ENCODE results near the gene SMYD1.

SMYD1 gene

DNA sequence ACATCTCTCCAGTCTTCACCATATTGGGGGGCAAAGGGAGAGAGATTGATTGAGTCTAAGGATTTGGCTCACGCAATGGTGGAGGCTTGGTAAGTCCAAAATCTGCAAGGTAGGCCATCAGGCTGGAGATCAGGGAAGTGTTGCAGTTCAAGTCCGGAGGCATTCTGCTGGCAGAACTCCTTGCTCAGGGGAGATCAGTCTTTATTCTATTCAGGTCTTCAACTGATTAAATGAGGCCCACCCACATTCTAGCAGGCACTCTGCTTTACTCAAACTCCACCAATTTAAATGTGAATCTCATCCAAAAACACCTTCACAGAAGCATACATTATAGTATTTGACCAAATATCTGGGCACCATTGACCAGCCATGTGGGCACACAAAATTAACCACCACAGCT, 21.4 kb downstream of the SMYD1 start:
- DNase-seq (ENCODE audit: low read depth) = no peak

DNA sequence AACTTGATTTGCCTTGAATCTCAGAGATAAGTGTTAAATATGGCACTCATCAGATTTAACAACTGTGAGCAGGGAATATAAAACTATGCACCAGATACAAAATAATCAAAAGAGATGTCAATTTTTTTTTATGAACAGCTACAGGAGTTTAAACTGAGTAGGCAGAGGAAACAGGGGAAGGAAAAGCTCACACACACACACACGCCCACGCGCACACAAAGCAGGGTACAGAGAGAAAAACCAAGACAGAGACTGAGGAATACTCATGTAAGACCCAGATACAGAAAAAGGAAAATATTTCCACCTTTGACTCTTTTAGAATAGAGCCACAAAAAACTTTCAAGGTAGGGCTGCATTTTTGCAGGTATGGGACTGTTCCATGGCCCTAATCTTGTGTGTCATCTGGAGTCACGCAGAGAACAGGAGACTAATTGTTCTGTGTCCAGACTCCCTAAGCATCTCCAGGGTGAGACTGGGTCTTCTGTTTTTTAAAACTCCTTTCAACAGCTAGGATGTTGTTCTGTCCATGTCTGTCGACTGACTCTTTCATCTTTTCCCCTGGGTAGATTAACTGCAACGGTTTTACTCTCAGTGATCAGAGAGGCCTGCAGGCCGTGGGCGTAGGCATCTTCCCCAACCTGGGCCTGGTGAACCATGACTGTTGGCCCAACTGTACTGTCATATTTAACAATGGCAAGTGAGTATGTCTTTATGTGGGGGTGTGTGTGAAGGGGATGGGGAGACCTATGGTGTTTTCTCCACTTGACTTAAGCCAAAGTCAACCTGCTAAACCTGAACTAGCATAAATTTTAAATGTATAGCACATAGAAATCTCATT, 23.0 kb downstream of the SMYD1 start:
- no peak for DNase-seq (ENCODE audit: low read depth)

DNA sequence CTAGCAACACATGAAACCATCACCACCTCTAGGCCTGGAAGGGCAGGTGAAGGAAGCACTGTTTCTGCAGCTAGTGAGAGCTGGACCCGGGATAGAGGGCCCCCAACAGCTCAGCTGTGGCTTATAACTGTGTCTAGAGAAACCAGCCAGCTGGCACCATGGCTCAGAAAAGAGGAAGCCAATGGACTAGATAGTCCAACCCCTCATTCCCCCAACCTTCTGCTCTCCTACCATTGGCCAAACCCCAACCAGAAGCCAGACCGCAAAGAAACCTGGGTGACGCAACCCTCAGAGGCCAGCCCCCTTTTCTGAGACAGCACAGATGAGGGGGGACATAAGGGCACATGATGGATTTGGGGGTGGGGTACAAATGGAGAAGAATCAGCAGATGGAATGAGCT, 24.3 kb downstream of the SMYD1 start:
- DNase-seq (ENCODE audit: low read depth) = no peak

DNA sequence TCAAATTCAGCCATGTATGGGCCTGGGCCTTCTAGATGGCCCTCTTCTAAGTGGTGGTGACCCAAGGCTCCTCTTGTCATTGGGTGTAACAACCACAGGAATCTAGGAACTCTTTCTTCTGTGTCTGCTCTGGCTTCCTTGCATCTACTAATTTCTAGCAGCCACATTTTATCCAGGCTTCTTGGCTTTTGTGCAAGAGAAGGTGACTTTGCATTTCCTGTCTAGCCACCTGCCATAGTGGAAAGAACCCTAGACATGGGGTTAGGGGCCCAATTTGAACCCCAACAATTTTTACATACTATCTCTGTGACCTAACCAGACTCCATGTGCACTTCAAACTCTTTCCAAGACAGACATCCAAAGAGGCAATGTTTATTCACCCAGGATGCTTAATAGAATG, 25.1 kb downstream of the SMYD1 start:
- no peak for DNase-seq (ENCODE audit: low read depth)

DNA sequence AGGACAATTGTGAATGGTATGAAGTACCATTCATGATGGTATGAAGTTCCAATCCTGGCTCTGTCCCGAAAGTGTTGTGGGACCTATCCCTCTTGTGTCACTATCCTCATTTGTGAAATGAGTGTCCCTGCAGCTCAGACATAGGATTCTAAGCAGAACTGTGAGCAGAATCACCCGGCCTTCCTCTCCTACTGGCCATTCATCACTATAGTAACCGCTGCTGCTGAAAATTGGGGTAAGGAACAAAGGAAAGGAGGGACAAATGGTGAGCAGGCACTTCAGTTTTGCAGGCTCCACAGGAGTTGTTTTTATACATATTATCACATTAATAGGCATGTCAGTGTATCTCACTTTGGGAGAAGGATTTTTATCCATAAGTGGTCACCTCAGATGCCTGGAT, 27.4 kb downstream of the SMYD1 start:
- no peak for DNase-seq (ENCODE audit: low read depth)

DNA sequence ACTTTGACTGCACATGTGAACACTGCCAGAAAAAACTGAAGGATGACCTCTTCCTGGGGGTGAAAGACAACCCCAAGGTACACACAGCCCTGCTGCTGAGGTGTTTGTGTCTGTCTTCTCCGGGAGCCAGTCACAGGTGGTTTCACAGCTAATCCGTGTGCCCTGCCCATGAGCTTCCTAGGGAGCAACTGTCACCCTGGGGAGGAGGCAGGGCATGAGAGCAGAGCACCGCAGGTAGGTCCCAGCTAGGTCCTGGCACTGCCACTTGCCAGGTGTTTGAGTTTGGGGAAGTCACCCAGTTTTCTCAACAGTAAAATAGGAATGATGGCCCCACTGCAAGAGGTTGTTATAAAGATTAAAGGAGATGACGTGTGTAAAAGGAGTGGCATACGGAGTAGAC, 29.1 kb downstream of the SMYD1 start:
- DNase-seq (ENCODE audit: low read depth) = no peak

DNA sequence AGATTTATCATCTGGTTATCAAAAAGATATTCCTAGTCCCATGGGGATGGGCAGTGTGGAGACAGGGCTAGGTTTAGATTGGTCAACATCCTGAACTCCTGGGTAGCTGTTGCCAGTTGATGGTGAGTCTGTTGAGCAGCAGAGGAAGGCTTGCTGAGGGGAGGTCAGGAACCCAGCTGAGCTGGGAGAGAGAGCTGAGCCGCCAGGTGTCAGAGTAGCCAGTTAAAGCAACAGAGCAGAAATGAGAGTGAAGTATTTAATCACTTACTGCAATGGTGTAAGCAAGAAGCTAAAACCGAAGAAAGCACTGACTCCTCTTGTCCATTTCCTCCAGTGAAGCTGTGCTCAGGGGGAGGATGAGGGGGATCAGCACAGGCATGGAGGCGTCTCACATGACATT, 29.6 kb downstream of the SMYD1 start:
- DNase-seq (ENCODE audit: low read depth) = no peak

DNA sequence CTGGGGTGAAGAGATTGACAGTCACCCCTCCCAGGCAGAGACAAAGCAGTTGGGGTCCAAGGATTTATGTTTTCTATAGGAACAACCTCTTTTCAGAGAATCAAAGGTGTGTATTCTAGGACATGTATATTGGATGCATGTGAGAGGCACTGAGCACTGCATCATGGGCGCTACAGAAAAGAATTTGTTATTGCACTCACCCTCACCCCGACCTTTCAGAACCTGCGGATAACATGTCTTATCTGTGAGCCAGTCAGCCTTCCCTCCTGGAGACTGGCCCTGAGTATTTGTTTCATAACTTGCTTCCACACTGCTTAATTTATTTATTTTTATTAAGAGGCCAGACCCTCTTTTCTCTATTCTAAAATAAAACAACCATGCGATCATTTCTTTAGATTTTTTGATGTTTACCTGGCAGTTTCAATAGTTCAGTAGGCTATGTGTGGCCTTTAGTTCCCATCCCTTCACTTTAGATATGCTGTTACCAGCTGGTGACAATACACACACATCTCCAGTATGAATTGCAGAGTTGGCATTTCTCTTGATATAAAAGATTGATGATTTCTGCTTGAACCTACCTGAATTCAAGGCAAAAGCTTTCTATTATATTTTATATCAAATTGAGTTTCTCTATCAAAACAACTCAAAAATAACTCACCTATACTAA, 30.4 kb downstream of the SMYD1 start:
- DNase-seq (ENCODE audit: low read depth) = no peak

DNA sequence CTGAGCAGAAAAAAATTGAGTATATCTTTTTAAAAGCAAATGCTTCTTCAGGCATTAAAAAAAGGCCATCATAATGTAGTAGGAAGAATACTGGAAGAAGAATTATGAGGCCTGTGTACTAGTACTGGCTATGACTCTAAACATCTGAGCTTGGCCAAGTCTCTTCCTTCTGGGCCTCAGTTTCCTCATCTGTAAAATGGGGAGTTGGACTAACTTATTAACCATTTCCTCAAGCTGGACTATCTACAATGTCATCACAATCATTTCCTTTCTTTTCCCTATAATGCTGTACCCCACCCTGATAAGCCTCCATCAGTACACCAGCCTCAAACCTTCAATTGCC, 30.9 kb downstream of the SMYD1 start:
- no peak for DNase-seq (ENCODE audit: low read depth)

DNA sequence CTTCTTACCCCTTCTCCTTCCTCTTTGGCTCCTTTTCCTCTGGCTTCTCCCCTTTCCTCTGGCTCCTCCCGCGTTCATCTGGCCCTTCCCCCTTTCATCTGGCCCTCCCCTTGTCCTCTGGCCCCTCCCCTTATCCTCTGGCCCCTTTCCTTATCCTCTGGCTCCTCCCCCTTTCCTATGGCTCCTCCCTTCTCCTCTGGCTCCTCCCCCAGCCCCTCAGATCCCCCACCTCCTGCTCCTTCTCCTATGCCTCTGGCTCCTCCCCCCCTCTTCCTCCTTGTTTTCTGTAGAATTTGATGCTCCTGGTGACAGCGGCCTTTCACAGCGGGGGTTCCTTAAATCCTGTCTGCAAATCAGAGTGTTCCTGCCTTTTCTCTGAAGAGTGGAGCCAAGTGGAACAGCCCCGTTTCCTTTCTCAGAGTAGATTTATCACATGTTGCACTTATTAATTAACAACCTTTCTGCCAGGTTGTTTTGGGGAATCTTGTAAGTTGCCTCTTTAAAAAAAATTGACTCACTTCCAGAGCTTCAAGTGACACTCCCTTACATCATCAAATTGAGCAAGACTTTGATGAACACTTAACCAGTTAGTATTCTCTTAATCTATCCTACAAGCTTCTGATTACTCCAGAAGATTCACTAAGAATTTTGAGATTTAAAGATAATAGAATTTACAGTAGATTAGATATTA, 32.3 kb downstream of the SMYD1 start:
- no peak for DNase-seq (ENCODE audit: low read depth)

DNA sequence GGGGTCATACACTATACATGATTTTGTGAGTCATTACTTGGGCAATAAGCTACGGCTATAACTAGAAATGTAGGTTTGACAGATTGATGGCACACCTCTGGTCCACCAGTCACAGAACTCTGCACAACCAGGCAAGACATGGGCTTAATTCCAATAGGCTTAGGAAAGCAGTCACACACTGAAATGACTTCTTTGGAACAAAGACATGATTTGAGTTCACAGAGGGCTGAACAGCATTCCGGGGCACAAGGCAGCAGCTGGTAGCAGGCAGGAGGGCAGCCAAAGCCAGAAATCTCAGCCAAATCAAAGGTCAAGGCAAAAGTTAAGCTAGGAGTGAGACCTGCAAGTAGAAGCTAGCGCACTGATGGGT, 32.8 kb downstream of the SMYD1 start:
- DNase-seq (ENCODE audit: low read depth) = no peak

DNA sequence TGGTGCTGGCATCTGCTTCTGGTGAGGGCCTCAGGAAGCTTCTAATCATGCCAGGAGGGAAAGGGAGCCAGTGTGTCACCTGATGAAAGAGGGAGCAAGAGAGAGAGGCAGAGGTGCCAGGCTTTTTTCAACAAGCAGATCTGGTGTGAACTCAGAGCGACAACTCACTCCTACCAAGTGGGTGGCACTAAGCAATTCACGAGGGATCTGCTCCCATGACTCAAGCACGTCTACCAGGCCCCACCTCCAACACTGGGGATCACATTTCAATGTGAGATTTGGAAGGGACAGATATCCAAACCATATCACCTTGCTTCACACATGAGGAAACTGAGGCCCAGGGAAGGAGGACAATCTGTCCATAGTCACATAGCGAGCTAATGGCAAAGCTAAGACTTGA, 41.2 kb downstream of the SMYD1 start:
- DNase-seq (ENCODE audit: low read depth) = no peak

DNA sequence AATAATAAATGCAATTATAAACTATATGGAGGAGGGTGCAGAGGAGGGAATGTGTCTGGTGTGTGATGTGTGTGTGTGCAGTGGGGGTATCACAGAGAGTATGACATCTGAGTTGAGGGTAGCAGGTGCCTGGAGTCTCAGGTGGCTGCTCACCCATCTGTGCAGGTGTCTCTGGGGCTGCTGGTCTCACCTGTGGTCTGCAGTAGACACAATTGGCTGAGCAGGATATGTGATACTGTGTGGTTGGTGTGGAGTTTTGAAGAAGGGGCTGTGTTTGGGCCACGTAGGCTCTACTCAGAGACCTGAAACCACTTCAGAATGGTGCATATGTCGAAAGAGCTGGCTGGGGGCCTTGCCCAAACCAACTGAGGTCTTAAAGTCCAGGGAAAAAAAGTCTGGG, 43.2 kb downstream of the SMYD1 start:
- DNase-seq (ENCODE audit: low read depth) = no peak

DNA sequence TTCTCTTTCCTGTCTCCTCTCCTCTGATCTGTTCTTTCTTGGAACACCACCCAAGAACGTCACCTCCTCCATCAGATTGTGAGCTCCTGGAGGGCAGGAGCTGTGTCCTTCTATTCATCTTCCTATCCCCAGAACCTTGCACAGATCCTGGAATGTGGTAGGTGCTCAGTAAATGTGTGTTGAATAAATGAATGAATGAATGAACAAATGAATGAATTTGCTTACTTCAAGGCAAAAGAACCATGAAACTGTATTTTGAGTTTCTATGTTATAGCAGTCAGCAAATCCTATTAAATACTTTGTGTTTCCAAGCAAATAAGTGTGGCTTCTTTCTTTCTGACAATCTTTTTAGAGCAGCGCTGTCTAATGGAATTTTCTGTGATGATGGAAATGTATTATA, 45.4 kb downstream of the SMYD1 start:
- no peak for DNase-seq (ENCODE audit: low read depth)

DNA sequence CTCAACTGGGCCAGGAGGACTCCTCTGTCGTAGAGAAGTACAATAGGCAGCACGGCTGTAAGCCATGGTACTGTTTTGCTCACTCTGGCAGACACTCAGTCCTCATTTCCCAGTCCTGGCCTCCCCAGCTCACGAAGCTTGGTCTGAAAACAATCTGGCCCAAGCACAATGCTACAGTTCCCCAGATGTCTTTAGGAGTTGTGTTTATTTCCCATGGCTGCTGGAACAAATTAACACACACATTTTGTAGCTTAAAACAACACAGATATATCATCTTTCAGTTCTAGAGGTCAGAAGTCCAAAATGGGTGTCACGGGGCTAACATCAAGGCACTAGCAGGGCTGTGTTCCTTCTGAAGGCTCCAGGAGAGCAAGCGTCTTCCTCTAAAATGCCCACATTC, 47.3 kb downstream of the SMYD1 start:
- DNase-seq (ENCODE audit: low read depth) = no peak

DNA sequence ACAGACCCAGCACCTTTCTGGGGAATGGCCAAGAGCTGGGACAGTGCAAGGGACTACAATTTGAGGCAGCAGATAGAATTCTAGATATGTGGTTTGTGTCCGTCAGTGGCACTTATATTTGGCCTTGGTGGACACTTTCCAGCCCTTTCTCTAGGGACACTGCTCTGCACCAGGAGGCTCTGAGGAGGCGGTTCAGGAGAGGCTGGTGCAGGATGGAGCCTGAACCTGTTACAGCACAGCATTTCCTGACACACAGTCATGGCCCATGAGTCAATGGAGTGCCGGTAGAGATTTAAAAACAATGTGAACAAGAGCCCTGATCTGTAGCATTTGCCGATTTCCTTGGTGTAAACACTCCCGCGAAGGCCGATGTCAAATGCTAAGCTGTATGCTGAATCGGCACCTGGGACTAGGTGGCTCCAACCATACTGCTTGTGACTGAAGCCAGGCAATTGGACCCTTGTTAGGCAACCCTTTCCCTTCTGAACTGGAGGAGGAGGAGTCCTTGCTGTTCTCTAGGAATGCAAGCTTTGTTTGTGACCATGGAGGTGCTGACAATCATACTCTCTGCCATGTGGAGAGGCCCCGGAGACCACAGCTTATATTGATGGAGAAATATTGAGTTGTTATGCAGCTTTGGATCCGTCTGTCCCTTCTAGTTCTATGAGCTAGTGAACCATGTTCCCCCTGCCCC, 48.3 kb downstream of the SMYD1 start:
- DNase-seq (ENCODE audit: low read depth) = no peak

DNA sequence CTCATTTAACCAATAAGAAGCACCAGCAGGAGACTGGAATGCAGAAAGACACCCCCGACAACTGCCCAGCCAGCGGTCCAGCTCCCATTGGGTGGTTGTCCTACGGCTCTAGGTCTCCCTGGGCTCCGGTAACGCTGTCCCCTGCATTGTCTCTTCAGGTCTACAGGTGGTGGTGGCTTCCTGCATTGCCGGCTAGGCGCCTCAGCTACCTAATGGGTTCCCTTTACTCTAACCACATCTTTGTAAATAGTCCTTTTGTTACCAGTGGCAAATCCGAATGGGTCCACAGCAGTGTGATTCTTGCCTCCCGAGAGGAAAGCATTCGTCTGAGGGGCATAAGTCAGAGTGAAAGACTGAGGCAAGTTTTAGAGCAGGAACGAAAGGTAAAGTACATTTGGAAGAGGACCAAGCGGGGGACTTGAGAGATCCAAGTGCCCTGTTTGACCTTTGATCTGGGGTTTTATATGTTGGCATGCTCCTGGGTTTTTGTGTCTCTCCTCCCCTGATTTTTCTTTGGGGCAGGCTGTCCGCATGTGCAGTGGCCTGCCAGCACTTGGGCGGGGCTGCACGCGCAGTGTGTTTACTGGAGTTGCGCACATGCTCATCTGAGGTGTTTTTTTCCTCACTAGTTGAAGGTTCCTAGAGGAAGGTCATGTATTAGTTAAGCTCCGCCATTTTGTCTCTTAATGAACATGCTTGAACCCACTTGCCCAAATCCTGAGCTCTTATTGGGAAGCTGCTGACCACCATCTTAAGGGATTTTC, 49.2 kb downstream of the SMYD1 start:
- no peak for DNase-seq (ENCODE audit: low read depth)

DNA sequence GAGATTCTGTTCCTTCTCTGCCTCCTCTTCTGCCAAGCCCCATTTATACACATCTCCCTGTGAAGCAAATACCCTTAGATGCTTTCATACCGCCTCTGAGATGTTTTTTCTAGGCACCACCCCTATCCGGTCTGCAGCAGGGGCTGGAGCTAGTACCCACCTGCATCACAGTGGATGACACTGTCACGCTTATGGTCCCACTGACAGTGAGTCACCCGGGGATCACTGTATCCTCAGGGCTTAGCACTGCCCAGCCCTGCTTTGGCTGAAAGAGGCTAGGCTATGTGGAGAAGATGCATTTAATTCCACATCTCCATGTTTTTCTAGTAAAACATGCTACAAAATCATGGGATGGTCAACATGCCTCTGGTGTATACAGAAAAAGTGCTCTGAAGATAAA, 50.3 kb downstream of the SMYD1 start:
- DNase-seq (ENCODE audit: low read depth) = no peak

DNA sequence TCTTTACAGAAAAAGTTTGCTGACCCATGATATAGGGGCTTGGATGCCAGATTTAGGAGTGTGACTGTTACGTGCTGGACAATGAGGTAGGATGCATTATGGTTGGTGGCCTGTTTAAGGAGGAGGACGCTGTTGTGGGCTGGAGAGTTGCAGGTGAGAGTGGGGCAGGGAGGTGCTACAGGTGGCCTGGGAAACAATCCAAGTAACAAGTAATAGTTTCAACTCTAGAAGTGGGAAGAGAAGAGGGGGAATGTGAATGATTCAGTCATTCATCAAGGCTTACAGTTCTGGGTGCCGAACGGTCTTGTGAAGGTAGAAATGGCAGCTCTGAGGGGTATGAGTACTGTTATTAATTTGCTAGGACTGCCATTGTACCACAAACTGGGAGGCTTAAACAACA, 54.1 kb downstream of the SMYD1 start:
- no peak for DNase-seq (ENCODE audit: low read depth)

DNA sequence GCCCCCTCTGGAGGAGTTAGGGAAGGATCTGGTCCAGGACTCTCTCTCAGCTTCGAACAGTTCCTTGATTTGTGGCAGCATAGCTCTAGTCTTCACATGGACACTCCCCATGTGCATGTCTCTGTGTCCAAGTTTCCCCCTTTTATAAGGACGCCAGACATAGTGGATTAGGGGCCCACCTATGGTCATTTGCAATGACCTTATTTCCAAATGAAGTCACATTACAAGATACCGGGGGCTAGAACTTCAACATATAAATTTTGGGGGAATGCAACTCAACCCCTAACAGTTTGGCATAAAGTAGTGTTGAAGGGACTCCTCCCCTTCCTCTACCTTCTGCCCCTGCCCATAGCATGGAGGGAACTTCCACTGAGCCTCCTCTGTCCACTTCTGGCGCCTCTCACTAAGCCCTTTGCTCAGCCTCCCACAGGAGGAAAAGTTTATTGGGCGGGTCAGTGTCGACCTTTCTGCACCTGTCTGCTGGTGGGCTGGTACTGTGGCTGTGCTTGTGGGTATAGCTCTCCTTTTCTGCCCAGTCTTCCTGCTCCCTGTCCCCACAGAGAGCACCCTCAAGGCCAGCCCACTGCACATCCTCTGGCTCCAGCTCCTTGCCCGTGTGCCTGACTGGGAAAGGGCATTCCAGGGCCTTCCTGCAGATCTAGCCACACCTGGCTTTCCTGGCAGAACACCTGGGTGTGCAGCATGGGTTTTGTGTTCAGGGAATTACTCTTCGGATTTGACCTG, 54.7 kb downstream of the SMYD1 start:
- DNase-seq (ENCODE audit: low read depth) = no peak

Data from stimulated activated CD8-positive, alpha-beta memory T cell treated with anti-CD3 and anti-CD28 coated beads, Interleukin-7, amount 100 ng/mL, for 24 hours (primary cell).